ENCODE results near the gene CHPF. TPM values are rescaled to one million over a fixed set of nuclear protein-coding genes. Genes with fewer than 3 reads are reported as not detected.

CHPF gene
- total and polyA plus RNA-seq, 10 of the 15 experiments (the other 5 are each of a cell fraction or from before 2014, with no cell fraction given) = 0.09 to 17.4 (median 8.3) TPM; not detected in 1

- TF ChIP-seq CREM (IDR thresholded peaks at IDR 0.05; ENCODE audit: low read depth) = peak; percentile 98
- TF ChIP-seq SP1 (IDR thresholded peaks at IDR 0.05; ENCODE audit: low read depth, low read length) = peak; percentile 79
- TF ChIP-seq RCOR1 (conservative IDR thresholded peaks at IDR 0.05; ENCODE audit: low read depth, low read length) = 0 out of 2 replicates have a peak, but pooled peaks have one; percentile 24
- 0 out of 2 replicates have a peak, but pooled peaks have one; percentile 6 for TF ChIP-seq BACH1 (IDR thresholded peaks at IDR 0.05; ENCODE audit: borderline replicate concordance)
- TF ChIP-seq FOXK2 (IDR thresholded peaks at IDR 0.05) = peak; percentile 67
- peak; percentile 71 for TF ChIP-seq ELK1 (IDR thresholded peaks at IDR 0.05; ENCODE audit: low read depth, low read length)
- TF ChIP-seq ZNF592 (IDR thresholded peaks at IDR 0.05) = no peak
- TF ChIP-seq TBL1XR1 (IDR thresholded peaks at IDR 0.05; ENCODE audit: low read depth, low read length) = 0 out of 2 replicates have a peak, but pooled peaks have one; percentile 26
- TF ChIP-seq PKNOX1 (IDR thresholded peaks at IDR 0.05) = peak; percentile 92
- TF ChIP-seq TCF3 (IDR thresholded peaks at IDR 0.05; ENCODE audit: borderline replicate concordance, insufficient read depth, low read depth, low read length) = no peak
- TF ChIP-seq RAD21 (IDR thresholded peaks at IDR 0.05; ENCODE audit: insufficient read depth, low read depth, low read length) = no peak
- no peak for TF ChIP-seq YY1 (IDR thresholded peaks at IDR 0.05; ENCODE audit: low read depth, low read length)
- no peak for TF ChIP-seq CBX5 (IDR thresholded peaks at IDR 0.05; ENCODE audit: low read depth)
- peak; percentile 77 for TF ChIP-seq ZBTB40 (IDR thresholded peaks at IDR 0.05; ENCODE audit: borderline replicate concordance)
- TF ChIP-seq JUND (IDR thresholded peaks at IDR 0.05; ENCODE audit: low read depth, low read length) = peak; percentile 77; the same call in 1 of the 2 replicates
- TF ChIP-seq KAT2A (conservative IDR thresholded peaks at IDR 0.05; ENCODE audit: control insufficient read depth, low read depth, low read length) = no peak
- TF ChIP-seq HDGF (IDR thresholded peaks at IDR 0.05) = 0 out of 2 replicates have a peak, but pooled peaks have one; percentile 38
- TF ChIP-seq RELA (IDR thresholded peaks at IDR 0.05; ENCODE audit: borderline replicate concordance, partially characterized antibody) = peak; percentile 42
- TF ChIP-seq EP300 (IDR thresholded peaks at IDR 0.05; ENCODE audit: borderline replicate concordance in 1 of 2, control insufficient read depth in 1 of 2, low read depth in 2 of 2, low read length in 2 of 2) = no peak
These were observed at the start of gene CHPF, which contains the start of gene TMEM198 (continued) for GRCh38 chr2:219543596-219544358.

Data from GM12878 (cell line).